ENCODE results near the gene TMEM244.

DNA sequence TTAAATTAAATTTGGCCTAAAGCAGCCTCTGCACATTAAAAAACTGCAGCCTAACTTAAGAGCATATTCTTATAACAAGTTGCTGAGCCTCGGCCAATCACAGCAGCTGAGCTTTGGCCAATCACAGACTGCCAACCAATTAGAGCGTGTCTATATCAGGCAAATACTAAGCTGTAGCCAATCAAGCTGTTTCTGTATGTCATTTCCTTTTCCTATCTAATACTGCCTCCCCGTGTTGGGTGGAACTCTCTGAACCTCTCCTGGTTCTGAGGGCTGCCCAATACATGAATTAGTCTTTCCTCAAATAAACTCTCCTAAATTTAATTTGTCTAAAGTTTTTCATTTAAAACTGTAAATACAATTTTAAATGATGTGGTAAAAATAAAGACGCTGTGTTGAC lies 3.9 kb upstream of the TMEM244 start:
- TF ChIP-seq, protein P1, sequence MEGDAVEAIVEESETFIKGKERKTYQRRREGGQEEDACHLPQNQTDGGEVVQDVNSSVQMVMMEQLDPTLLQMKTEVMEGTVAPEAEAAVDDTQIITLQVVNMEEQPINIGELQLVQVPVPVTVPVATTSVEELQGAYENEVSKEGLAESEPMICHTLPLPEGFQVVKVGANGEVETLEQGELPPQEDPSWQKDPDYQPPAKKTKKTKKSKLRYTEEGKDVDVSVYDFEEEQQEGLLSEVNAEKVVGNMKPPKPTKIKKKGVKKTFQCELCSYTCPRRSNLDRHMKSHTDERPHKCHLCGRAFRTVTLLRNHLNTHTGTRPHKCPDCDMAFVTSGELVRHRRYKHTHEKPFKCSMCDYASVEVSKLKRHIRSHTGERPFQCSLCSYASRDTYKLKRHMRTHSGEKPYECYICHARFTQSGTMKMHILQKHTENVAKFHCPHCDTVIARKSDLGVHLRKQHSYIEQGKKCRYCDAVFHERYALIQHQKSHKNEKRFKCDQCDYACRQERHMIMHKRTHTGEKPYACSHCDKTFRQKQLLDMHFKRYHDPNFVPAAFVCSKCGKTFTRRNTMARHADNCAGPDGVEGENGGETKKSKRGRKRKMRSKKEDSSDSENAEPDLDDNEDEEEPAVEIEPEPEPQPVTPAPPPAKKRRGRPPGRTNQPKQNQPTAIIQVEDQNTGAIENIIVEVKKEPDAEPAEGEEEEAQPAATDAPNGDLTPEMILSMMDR (IDR thresholded peaks at IDR 0.05) = no peak
- TF ChIP-seq POLR2AphosphoS5 (IDR thresholded peaks at IDR 0.05) = no peak

All from breast epithelium (tissue), 3 donors.